AG04450 (cell line): ENCODE measurements around the gene EYA3. TPM values are rescaled to one million over a fixed set of nuclear protein-coding genes. Genes with fewer than 3 reads are reported as not detected.

Experiments
- CTCF ChIA-PET: fragments of 300-600, 350-600 bp; formaldehyde crosslinking; extraction: SDS; loops from one replicate; lab custom pipeline; 2022; ENCODE audit warnings: antibody characterized with exemption, inconsistent platforms; lab: Charles Lee
- POLR2A ChIA-PET: fragments of 350-600 bp; formaldehyde crosslinking; extraction: SDS; loops from one replicate; lab custom pipeline; 2021; ENCODE audit warnings: antibody characterized with exemption, inconsistent platforms; lab: Yijun Ruan, JAX
- DNase-seq: peaks from one replicate; pipeline ENCODE4 v3.0.0-alpha.2; 2011; ENCODE audit warnings: low read depth, low spot score
- H3K27ac ChIP-seq: one replicate; pipeline ENCODE4 v1.5.1; 2012; ENCODE audit warnings: low read depth, low read length, control low read depth
- H3K27me3 ChIP-seq: one replicate; pipeline ENCODE4 v1.6.0; 2012; ENCODE audit warnings: low read length; ENCODE audit not compliant: control insufficient read depth, insufficient read depth
- H3K4me3 ChIP-seq: 2 replicates; pipeline ENCODE4 v1.5.1; 2011; ENCODE audit warnings: mild to moderate bottlenecking, low read depth, low read length, control low read depth
- H3K9me3 ChIP-seq: 2 replicates; pipeline ENCODE4 v1.5.1; 2012; ENCODE audit warnings: low read length; ENCODE audit not compliant: control insufficient read depth, insufficient read depth
- polyA plus RNA-seq: library from polyadenylated mRNA; depleted of rRNA; stranded (reverse); fragments of >200 nt; gene quantifications from 2 replicates; pipeline ENCODE4 v1.2.3, GENCODE V29; 2011
- TF ChIP-seq, protein P1 (sequence below): IDR thresholded peaks from 2 replicates; pipeline ENCODE4 v1.5.1; 2011; ENCODE audit warnings: low read depth, low read length, control low read depth, inconsistent platforms

The EYA3 gene
- polyA plus RNA-seq, 1 experiment: 17.0 TPM

DNA sequence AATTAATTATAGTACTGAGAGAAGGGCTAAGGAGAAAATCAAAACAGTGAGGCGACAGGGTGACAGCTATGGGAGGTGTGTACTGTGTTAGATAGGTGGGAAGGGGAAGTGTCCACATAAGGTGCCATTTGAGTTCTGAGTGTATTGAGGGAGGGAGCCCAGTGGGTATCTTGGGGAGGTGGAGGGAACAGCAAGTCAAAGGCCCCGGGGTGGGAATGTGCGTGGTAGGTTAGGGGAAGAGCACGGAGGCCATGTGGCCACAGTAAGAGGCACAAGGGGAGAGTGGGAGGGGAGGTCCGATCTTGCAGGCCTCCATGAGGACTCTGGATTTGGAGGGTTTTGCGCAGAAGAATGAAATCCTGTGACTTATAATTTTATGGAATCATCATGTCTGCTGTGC, 131.6 kb downstream of the EYA3 start:
- Histone ChIP-seq H3K27ac (no peak overlapping the region), H3K4me3 (no peak overlapping the region), H3K9me3 (no peaks in the 10 kb centered on the region; the same call in 1 of the 2 replicates), H3K27me3 (peaks cover 18% of the 10 kb centered on the region)
- CTCF ChIA-PET: no interaction called here
- POLR2A ChIA-PET: no interaction called here
- no peak for DNase-seq
- TF ChIP-seq, protein P1, sequence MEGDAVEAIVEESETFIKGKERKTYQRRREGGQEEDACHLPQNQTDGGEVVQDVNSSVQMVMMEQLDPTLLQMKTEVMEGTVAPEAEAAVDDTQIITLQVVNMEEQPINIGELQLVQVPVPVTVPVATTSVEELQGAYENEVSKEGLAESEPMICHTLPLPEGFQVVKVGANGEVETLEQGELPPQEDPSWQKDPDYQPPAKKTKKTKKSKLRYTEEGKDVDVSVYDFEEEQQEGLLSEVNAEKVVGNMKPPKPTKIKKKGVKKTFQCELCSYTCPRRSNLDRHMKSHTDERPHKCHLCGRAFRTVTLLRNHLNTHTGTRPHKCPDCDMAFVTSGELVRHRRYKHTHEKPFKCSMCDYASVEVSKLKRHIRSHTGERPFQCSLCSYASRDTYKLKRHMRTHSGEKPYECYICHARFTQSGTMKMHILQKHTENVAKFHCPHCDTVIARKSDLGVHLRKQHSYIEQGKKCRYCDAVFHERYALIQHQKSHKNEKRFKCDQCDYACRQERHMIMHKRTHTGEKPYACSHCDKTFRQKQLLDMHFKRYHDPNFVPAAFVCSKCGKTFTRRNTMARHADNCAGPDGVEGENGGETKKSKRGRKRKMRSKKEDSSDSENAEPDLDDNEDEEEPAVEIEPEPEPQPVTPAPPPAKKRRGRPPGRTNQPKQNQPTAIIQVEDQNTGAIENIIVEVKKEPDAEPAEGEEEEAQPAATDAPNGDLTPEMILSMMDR: no peak

DNA sequence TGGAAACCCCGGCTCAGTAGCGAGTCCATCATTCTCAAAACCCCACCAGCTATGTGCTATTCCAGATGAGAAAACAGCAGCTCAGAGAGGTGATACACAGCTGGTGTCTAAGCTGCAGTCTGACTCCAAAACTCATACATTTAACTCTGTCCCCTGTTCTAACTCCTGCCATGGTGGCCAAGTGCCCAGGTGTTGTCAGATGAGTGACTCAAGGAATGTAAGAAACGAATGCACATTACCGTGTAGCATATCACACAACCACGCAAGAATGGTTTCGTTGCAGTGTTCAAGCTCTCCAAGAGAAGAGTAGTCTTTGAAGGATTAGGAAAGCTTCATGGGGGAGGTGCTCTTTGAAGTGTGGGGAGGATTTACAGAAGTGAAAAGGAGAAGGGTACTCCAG, 133.3 kb downstream of the EYA3 start:
- CTCF ChIA-PET: interaction anchor here (1.1 kb wide), 1 partner anchor 14 kb away, joined by 3 read pairs; no protein-coding TSS in a partner anchor
- POLR2A ChIA-PET: interaction anchor here (0.6 kb wide), 1 partner anchor 17 kb away, joined by 3 read pairs; no protein-coding TSS in a partner anchor
- TF ChIP-seq, protein P1: no peak
- Histone ChIP-seq H3K27me3 (peaks cover 21% of the 10 kb centered on the region), H3K27ac (no peak overlapping the region), H3K9me3 (no peaks in the 10 kb centered on the region; the same call in 1 of the 2 replicates), H3K4me3 (no peak overlapping the region)
- DNase-seq: no peak

DNA sequence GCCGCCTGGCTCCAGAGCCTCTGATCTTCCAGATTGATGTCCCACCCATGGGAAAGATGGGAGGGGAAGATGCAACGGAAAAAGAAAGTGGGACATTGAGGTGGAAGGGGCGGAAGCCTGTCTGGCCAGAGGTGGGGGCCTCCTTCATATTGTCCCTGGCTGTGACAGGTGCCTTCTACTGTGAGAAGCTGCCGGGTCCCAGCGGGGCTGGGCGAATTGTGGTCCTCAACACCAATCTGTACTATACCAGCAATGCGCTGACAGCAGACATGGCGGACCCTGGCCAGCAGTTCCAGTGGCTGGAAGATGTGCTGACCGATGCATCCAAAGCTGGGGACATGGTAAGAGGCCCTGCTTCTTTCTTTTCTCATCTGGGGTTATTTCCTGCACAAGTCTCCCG, 134.2 kb downstream of the EYA3 start:
- no peak for DNase-seq
- Histone ChIP-seq H3K4me3 (no peak overlapping the region), H3K9me3 (no peaks in the 10 kb centered on the region; the same call in 1 of the 2 replicates), H3K27me3 (peaks cover 27% of the 10 kb centered on the region), H3K27ac (no peak overlapping the region)
- ChIA-PET CTCF (interaction anchor here (1.1 kb wide), 1 partner anchor 13 kb away, joined by 3 read pairs; no protein-coding TSS in a partner anchor), POLR2A (no interaction called here)
- TF ChIP-seq, protein P1: no peak

DNA sequence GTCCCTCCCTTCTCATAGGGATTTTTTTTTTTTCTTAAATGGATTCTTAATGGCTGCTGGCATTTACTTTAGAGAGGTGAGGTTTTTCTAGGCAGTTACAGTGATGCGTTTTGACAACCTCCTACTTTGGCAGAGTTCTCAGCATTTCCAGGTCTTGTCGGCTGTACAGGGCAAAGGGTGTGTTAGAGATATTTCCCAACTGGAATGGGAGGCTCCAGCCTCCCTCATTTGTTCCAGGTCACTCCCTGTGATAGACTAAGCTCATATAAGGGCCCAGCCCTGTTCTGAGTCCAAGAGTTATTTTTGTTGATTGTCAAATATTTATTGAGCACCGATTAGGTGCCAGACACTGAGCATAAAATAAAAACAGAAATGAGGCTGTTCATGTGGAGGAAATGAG, 136.3 kb downstream of the EYA3 start:
- ChIA-PET POLR2A (no interaction called here), CTCF (no interaction called here)
- Histone ChIP-seq H3K4me3 (no peak overlapping the region), H3K27me3 (peaks cover 27% of the 10 kb centered on the region), H3K27ac (no peak overlapping the region), H3K9me3 (no peaks in the 10 kb centered on the region)
- TF ChIP-seq, protein P1: no peak
- DNase-seq: no peak

DNA sequence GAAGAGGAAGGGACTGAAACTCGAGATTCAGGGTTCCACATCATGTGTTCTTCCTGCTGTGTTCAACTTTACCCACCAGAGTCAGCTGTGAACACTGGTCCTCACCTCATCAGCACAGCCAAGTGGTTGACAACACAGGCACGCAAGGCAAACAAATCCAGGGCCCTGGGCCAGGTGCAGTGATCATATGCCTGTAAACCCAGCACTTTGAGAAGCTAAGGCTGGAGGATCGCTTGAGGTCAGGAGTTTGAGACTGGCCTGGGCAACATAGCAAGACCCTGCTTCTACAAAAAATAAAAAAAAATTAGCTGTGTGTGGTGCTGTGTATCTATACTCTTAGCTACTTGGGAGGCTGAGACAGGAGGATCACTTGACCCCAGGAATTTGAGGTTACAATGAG, 137.0 kb downstream of the EYA3 start:
- no peak for DNase-seq
- no peak overlapping the region for H3K4me3 ChIP-seq
- H3K9me3 ChIP-seq: no peaks in the 10 kb centered on the region
- ChIA-PET POLR2A (no interaction called here), CTCF (interaction anchor here (0.7 kb wide), 1 partner anchor 22 kb away, joined by 3 read pairs; no protein-coding TSS in a partner anchor)
- H3K27me3 ChIP-seq: peaks cover 27% of the 10 kb centered on the region
- TF ChIP-seq, protein P1: no peak
- H3K27ac ChIP-seq: no peak overlapping the region
